ENCODE measurements around the gene MYO5C.

DNA sequence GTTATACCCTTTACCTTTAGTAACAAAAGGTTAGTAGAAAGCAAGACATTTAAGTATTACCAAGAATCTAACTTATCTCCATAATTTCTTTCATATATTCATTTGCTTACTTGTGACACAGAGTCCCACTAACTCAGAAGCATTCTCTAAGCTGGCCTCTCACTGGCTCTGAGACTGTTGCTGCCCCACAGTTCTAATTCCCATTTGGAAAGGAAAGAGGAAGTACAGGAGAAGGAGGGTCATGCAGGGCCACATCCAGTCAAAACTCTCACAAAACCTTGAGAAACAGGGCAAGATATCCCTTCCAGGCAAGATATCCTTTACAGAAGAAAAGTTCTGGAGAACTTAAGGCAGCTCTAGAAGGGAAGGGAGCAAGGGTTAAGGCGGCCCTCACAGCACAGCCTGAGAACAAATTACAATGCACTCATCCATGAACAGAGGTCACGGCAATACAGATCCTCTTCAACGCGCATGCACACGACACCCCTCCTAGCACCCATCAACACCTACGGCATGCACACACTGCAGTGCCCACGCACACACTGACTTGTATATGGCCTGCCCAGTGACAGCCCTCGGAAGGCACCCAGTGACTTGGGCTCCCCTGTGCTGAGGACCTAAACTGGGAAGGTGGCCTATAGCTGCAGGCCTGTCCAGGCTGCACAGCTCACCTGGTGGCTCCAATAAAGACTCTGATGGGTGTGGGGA is 13.0 kb upstream of the MYO5C start:
- TF ChIP-seq, protein P1, sequence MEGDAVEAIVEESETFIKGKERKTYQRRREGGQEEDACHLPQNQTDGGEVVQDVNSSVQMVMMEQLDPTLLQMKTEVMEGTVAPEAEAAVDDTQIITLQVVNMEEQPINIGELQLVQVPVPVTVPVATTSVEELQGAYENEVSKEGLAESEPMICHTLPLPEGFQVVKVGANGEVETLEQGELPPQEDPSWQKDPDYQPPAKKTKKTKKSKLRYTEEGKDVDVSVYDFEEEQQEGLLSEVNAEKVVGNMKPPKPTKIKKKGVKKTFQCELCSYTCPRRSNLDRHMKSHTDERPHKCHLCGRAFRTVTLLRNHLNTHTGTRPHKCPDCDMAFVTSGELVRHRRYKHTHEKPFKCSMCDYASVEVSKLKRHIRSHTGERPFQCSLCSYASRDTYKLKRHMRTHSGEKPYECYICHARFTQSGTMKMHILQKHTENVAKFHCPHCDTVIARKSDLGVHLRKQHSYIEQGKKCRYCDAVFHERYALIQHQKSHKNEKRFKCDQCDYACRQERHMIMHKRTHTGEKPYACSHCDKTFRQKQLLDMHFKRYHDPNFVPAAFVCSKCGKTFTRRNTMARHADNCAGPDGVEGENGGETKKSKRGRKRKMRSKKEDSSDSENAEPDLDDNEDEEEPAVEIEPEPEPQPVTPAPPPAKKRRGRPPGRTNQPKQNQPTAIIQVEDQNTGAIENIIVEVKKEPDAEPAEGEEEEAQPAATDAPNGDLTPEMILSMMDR (IDR thresholded peaks at IDR 0.05) = no peak
- no peak for TF ChIP-seq POLR2AphosphoS5 (IDR thresholded peaks at IDR 0.05)

Measured in upper lobe of left lung (tissue), 4 donors.